GM19397 (cell line): ENCODE measurements around the gene TMEM89.

Experiments
- ATAC-seq: cut with Tn5 transposase; IDR thresholded peaks from one replicate; pipeline ENCODE4 v1.9.1; 2021; ENCODE audit warnings: mild to moderate bottlenecking, moderate library complexity; ENCODE audit not compliant: unreplicated experiment

The TMEM89 gene

GRCh38 chr3:48644898-48645760 lies 23.6 kb upstream of the TMEM89 start:
- no peak for ATAC-seq

DNA sequence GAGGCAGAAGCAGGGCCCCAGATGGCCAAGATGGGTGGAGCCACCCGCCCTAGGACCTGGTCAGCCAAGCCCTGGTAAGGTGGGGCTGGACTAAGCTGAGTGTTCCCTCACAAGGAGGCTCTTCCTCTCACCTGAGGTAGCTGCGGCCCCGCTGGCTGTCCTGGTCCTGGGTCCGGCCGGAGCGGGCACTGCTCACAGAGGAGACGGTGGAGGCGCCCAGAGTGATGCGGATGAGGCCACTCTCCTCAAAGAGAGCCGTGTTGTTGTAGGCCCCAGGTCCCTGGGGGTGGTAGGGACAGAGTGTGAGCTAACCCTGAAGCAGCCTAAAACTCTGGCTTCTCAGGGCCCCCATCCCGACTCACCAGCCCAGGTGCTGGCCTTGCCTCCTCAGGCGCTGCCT lies 21.0 kb upstream of the TMEM89 start:
- ATAC-seq = no peak

GRCh38 chr3:48641396-48641795 lies 19.8 kb upstream of the TMEM89 start:
- ATAC-seq = no peak

- ATAC-seq = no peak
These were observed 18.5 kb upstream of the TMEM89 start for GRCh38 chr3:48639944-48640606.

- ATAC-seq = no peak
These were observed 15.7 kb upstream of the TMEM89 start for GRCh38 chr3:48637305-48637704.

GRCh38 chr3:48636149-48636655 lies 14.6 kb upstream of the TMEM89 start:
- no peak for ATAC-seq

GRCh38 chr3:48635222-48636021 lies 13.9 kb upstream of the TMEM89 start, which contains the start of gene SLC26A6:
SLC26A6 (minus strand) TSS chr3:48635461; CDS start chr3:48635393, 68 bp downstream.
- ATAC-seq = peak; percentile 86

- ATAC-seq = peak; percentile 17
These were observed 13.2 kb upstream of the TMEM89 start for GRCh38 chr3:48634661-48635221.

GRCh38 chr3:48633743-48634142 lies 12.2 kb upstream of the TMEM89 start:
- no peak for ATAC-seq

- ATAC-seq = no peak
These were observed 11.7 kb upstream of the TMEM89 start for GRCh38 chr3:48633256-48633655.

DNA sequence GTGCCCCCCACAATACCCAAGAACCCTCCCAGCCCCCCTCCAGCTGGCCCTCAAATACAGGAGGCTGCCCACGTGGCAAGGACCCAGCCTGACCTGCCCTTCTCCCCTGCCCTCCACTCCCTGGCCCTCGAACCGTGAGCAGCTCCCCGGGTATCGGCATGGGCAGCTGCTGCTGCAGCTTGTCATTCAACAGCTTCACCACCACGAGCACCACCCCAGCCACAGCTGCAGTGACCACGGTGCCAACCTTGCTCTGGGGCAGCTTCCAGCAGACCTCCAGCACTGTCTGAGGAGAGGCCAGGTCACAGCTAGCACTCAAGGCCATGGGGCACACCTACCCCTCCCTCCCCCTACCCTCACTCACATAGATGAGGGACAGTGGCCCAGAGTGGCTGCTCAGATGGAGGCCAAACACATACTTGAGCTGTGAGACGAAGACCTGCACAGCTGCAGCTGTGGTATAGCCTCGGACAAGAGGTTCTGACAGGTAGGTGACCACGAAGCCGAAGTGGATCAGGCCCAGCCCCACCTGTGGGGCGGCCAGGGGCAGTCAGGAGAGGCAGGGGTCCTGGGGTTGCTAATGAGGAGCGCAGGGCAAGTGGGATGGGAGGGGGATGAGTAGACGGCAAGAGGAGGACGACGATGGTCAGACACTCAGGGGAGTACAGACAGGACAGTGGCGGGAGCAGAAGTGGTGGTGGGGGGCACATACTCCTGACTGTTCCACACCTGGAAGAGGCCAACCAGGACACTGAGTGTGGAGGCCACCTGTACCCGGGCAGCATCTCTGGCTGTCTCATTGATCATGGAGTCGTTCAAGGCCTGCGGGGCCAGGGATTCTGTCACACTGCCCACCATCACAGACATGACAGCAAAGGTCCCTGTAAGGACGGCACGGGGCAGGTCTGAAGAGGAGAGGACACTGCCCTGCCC lies 10.2 kb upstream of the TMEM89 start:
- ATAC-seq = no peak

DNA sequence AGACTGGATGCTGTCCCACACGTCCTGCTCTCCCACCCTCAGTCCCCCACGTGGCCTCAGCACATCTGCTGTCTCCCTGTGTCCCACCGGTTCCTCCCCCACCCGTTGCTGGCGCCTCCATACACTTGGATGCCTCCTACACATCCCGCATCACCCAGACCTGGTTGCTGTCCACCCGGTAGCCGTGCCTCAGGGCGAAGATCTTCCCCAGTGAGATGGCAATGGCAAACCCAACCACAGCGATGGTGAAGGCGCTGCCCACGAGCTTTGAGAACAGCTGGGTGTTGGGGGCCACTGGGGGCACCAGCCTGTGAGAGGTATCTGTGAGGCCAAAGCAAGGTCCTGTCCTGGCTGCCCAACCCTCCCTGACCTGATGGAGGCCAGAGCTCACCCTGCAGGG lies 9.3 kb upstream of the TMEM89 start:
- no peak for ATAC-seq

DNA sequence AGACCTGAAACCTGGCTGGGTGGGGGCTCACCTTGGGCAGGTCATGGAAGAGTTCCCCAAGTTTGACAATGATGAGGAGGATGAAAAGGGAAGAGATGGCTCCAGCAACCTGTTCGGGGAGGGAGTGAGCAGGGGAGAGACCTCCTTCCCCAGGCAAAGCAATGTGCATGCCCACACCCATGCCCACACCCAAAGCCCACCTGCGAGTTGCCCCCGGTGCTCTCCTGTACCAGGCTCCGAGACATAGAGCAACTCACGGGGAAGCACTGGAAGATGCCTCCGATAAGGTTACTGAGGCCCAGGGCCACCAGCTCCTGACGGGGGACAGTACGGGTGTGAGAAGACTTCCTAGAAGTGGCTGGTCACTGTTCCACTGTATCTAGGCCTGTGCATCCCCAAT lies 8.8 kb upstream of the TMEM89 start:
- no peak for ATAC-seq

DNA sequence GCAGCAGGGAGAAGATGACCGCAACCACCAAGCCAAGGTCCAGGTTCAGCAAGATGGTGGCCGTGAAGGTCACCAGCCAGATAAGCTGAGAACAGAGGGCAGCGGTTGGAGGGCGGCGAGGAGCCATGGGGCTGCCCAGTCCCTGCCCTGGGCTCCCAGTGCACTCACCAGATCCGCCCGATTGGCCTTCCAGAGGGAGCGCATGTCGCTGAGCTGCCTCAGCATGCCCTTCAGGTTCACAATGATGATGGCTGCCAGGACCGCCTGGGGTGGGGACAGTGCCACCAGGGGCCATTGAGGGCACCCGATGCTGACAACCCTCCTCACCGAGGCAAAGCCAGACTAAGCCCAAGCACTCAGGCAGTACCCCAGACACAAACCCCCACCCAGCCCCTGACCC lies 8.3 kb upstream of the TMEM89 start:
- no peak for ATAC-seq

GRCh38 chr3:48628277-48629017 lies 6.9 kb upstream of the TMEM89 start:
- ATAC-seq = no peak

DNA sequence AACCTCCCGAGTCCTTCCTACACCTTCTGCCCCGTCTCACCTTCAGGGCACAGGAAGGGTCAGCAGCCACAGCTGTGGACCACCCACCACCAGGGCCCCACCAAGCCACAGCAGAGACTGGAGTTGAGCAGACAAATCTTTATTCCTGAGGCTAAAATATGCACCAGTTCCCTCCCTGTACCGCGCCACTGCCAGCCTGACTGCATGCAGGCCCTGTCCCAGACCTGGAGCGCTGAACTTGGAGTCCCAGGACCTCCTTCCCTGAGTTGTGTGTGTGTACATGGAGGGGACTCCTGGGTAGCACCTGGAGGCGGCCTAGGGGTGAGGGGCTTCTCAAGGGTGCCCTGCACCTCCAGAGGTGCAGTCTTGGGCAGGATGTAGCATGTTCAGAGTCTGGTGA lies 4.0 kb upstream of the TMEM89 start:
- no peak for ATAC-seq

DNA sequence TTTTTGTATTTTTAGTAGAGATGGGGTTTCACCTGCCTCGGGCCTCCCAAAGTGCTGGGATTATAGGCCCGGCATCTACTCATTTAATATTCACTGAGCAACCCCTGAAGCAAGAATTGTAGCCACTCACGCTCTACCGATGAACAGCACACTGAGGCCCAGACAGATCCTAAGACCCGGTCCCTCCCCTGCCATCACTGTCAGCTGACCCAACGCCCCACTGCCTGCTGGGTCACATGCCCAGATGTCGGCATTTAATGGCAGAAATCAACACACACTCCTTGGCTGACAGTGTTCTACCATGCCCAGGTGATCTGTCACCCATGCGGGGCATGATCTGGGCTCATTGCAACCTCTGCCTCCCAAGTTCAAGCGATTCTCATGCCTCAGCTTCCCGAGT lies 3.2 kb upstream of the TMEM89 start:
- ATAC-seq = no peak

GRCh38 chr3:48623851-48624547 lies 2.4 kb upstream of the TMEM89 start:
- ATAC-seq = no peak
